SK-N-SH (cell line): ENCODE data around the gene DCAF17. TPM values are rescaled to one million over a fixed set of nuclear protein-coding genes. Genes with fewer than 3 reads are reported as not detected.

Experiments
- CTCF ChIA-PET: fragments of 300-600, 350-600 bp; formaldehyde crosslinking; extraction: SDS; loops from one replicate; lab custom pipeline; 2021; lab: Yijun Ruan, JAX
- POLR2A ChIA-PET: fragments of 350-600 bp; sonication (Branson Sonifier 250); formaldehyde crosslinking; extraction: SDS; loops from one replicate; lab custom pipeline; 2020; ENCODE audit warnings: antibody characterized with exemption, inconsistent platforms; lab: Yijun Ruan, JAX
- DNase-seq: peaks from one replicate; pipeline ENCODE4 v3.0.0; 2012
- H2AFZ ChIP-seq: fragments of 200-600 bp; sonication (generic); 2 replicates; pipeline ENCODE4 v1.8.1; 2016; ENCODE audit warnings: antibody characterized with exemption, mild to moderate bottlenecking, low read depth
- H3F3A ChIP-seq: fragments of 200-600 bp; sonication (generic); replicated peaks from 2 replicates; pipeline ENCODE3; 2016; ENCODE audit warnings: antibody characterized with exemption, mild to moderate bottlenecking; ENCODE audit not compliant: insufficient read depth
- H3K27ac ChIP-seq, 2 experiments: fragments of 200-500 bp in 1 of 2; fragments of 200-600 bp in 1 of 2; sonication (Bioruptor generic) in 1 of 2; sonication (generic), shearing (Covaris generic) in 1 of 2; 2 replicates each; pipeline versions ENCODE4 v1.5.1 to v1.6.1; 2014 to 2016; ENCODE audit warnings: low read depth in 2 of 2, inconsistent platforms in 1 of 2, low read length in 1 of 2, mild to moderate bottlenecking in 1 of 2, mixed read lengths in 1 of 2
- H3K27me3 ChIP-seq: fragments of 200-600 bp; sonication (generic), shearing (Covaris generic); 2 replicates; pipeline ENCODE4 v1.6.1; 2016; ENCODE audit warnings: mixed run types; ENCODE audit not compliant: insufficient read depth
- H3K36me3 ChIP-seq, 2 experiments: fragments of 200-500 bp in 1 of 2; fragments of 200-600 bp in 1 of 2; sonication (Bioruptor generic) in 1 of 2; sonication (generic) in 1 of 2; replicated peaks in 1 of 2; 2 replicates each; pipeline versions ENCODE3 to v1.5.1; 2014 to 2016; ENCODE audit warnings: low read length in 1 of 2, mild to moderate bottlenecking in 1 of 2; ENCODE audit not compliant: insufficient read depth in 2 of 2, control insufficient read depth in 1 of 2
- H3K4me1 ChIP-seq, 2 experiments: fragments of 200-500 bp in 1 of 2; fragments of 200-600 bp in 1 of 2; sonication (Bioruptor generic) in 1 of 2; sonication (generic), shearing (Covaris generic) in 1 of 2; 2 replicates each; pipeline versions ENCODE4 v1.5.1 to v1.6.1; 2014 to 2016; ENCODE audit warnings: low read depth in 1 of 2, low read length in 1 of 2, mixed run types in 1 of 2; ENCODE audit not compliant: insufficient read depth in 2 of 2, control insufficient read depth in 1 of 2
- H3K4me2 ChIP-seq: fragments of 200-600 bp; sonication (generic), shearing (Covaris generic); 2 replicates; pipeline ENCODE4 v1.6.1; 2017; ENCODE audit warnings: mixed run types
- H3K4me3 ChIP-seq, 2 experiments: fragments of 200-500 bp in 1 of 2; fragments of 200-600 bp in 1 of 2; sonication (Bioruptor generic) in 1 of 2; sonication (generic), shearing (Covaris generic) in 1 of 2; 2 replicates each; pipeline versions ENCODE4 v1.5.1 to v1.8.1; 2014 to 2016; ENCODE audit warnings: low read depth in 2 of 2, inconsistent platforms in 1 of 2, low read length in 1 of 2, mild to moderate bottlenecking in 1 of 2, mixed read lengths in 1 of 2, moderate library complexity in 1 of 2
- H3K79me2 ChIP-seq: fragments of 200-600 bp; sonication (generic); 2 replicates; pipeline ENCODE4 v1.8.1; 2017; ENCODE audit warnings: mild to moderate bottlenecking; ENCODE audit not compliant: insufficient read depth
- H3K9ac ChIP-seq: fragments of 200-600 bp; sonication (generic); 2 replicates; pipeline ENCODE4 v1.6.1; 2017; ENCODE audit warnings: mixed run types
- H3K9me2 ChIP-seq: fragments of 200-600 bp; sonication (generic); 2 replicates; pipeline ENCODE4 v1.6.1; 2017; ENCODE audit warnings: mixed run types
- H3K9me3 ChIP-seq: fragments of 200-600 bp; sonication (generic); 2 replicates; pipeline ENCODE4 v1.6.1; 2017; ENCODE audit warnings: mixed run types, mild to moderate bottlenecking, moderate library complexity
- H4K20me1 ChIP-seq: fragments of 200-600 bp; sonication (generic); 2 replicates; pipeline ENCODE4 v1.6.1; 2017; ENCODE audit warnings: mild to moderate bottlenecking, mixed run types; ENCODE audit not compliant: insufficient read depth
- CHD2 ChIP-seq: fragments of 150-350 bp; IDR thresholded peaks from 2 replicates; pipeline ENCODE4 v1.6.1; 2018; ENCODE audit warnings: low read length; ENCODE audit not compliant: partially characterized antibody
- CTCF ChIP-seq: fragments of 200-600 bp; sonication (generic); IDR thresholded peaks from 2 replicates; pipeline ENCODE4 v1.6.1; 2017; ENCODE audit warnings: antibody characterized with exemption, mild to moderate bottlenecking, moderate library complexity
- ELF1 ChIP-seq: IDR thresholded peaks from 2 replicates; pipeline ENCODE4 v1.4.0; 2012
- EP300 ChIP-seq, 2 experiments: IDR thresholded peaks; 2 replicates each; pipeline versions ENCODE4 v1.4.0 to v1.6.1; 2012; ENCODE audit warnings: borderline replicate concordance in 1 of 2, low read depth in 1 of 2, low read length in 1 of 2
- EZH2phosphoT487 ChIP-seq: fragments of 200-600 bp; sonication (generic); IDR thresholded peaks from 2 replicates; pipeline ENCODE4 v1.6.1; 2017; ENCODE audit warnings: low read depth, mixed run types, mild to moderate bottlenecking, antibody characterized with exemption, moderate library complexity, borderline replicate concordance
- FOSL2 ChIP-seq: IDR thresholded peaks from 2 replicates; pipeline ENCODE4 v1.4.0; 2012; ENCODE audit warnings: low read depth, mild to moderate bottlenecking, moderate library complexity, borderline replicate concordance
- FOXJ3 ChIP-seq: sonication (generic); formaldehyde crosslinking; IDR thresholded peaks from 2 replicates; pipeline ENCODE4 v1.5.1; 2020; ENCODE audit warnings: mild to moderate bottlenecking, missing genetic modification reagents
- FOXM1 ChIP-seq: IDR thresholded peaks from 2 replicates; pipeline ENCODE4 v1.4.0; 2012; ENCODE audit warnings: low read depth, mild to moderate bottlenecking
- JUND ChIP-seq: IDR thresholded peaks from 2 replicates; pipeline ENCODE4 v1.4.0; 2012
- MXI1 ChIP-seq: IDR thresholded peaks from 2 replicates; pipeline ENCODE4 v1.6.1; 2012; ENCODE audit warnings: mild to moderate bottlenecking, low read depth, low read length, improper control_type of control experiment
- NFIC ChIP-seq: IDR thresholded peaks from 2 replicates; pipeline ENCODE4 v1.4.0; 2012; ENCODE audit warnings: borderline replicate concordance
- PBX3 ChIP-seq: IDR thresholded peaks from 2 replicates; pipeline ENCODE4; 2012
- RCOR1 ChIP-seq: fragments of 150-350 bp; IDR thresholded peaks from 2 replicates; pipeline ENCODE4 v1.6.1; 2017; ENCODE audit warnings: antibody characterized with exemption, low read length
- RFX5 ChIP-seq: IDR thresholded peaks from 2 replicates; pipeline ENCODE4 v1.6.1; 2012; ENCODE audit warnings: mild to moderate bottlenecking, improper control_type of control experiment, low read length
- RXRA ChIP-seq: IDR thresholded peaks from 2 replicates; pipeline ENCODE4 v1.4.0; 2012; ENCODE audit warnings: low read depth, mild to moderate bottlenecking, borderline replicate concordance
- SMC3 ChIP-seq: IDR thresholded peaks from 2 replicates; pipeline ENCODE4 v1.6.1; 2012; ENCODE audit warnings: low read depth, low read length, improper control_type of control experiment
- TAF1 ChIP-seq: IDR thresholded peaks from 2 replicates; pipeline ENCODE4 v1.6.1; 2012; ENCODE audit warnings: low read depth, mild to moderate bottlenecking, low read length, moderate library complexity, borderline replicate concordance
- TCF12 ChIP-seq: IDR thresholded peaks from 2 replicates; pipeline ENCODE4 v1.4.0; 2012
- TEAD4 ChIP-seq: IDR thresholded peaks from 2 replicates; pipeline ENCODE4 v1.4.0; 2012; ENCODE audit warnings: mild to moderate bottlenecking, borderline replicate concordance; ENCODE audit not compliant: insufficient read depth
- USF1 ChIP-seq: IDR thresholded peaks from 2 replicates; pipeline ENCODE4 v1.4.0; 2012; ENCODE audit warnings: low read depth, borderline replicate concordance
- WGBS: methylation state at CpG from one replicate; pipeline ENCODE4 v1.1.6; 2017; ENCODE audit warnings: low lambda C conversion rate; 5-methylcytosine and 5-hydroxymethylcytosine counted together
- polyA plus RNA-seq, 3 experiments: library from polyadenylated mRNA; depleted of rRNA; stranded (reverse); fragments of >200 nt; gene quantifications; 2 replicates each; pipeline ENCODE4 v1.2.3, GENCODE V29; 2012
- TF ChIP-seq, protein P1 (sequence below): fragments of 150-350 bp; IDR thresholded peaks from 2 replicates; pipeline ENCODE4 v1.6.1; 2017; ENCODE audit warnings: antibody characterized with exemption, low read length, low read depth, borderline replicate concordance
- TF ChIP-seq, protein P2 (sequence below): fragments of 150-350 bp; IDR thresholded peaks from 2 replicates; pipeline ENCODE4 v1.6.1; 2016; ENCODE audit warnings: mild to moderate bottlenecking, low read depth, low read length

DCAF17 gene
- polyA plus RNA-seq, 1 of the 3 experiments (the other 2 are of a cell fraction) = 4.9 TPM

DNA sequence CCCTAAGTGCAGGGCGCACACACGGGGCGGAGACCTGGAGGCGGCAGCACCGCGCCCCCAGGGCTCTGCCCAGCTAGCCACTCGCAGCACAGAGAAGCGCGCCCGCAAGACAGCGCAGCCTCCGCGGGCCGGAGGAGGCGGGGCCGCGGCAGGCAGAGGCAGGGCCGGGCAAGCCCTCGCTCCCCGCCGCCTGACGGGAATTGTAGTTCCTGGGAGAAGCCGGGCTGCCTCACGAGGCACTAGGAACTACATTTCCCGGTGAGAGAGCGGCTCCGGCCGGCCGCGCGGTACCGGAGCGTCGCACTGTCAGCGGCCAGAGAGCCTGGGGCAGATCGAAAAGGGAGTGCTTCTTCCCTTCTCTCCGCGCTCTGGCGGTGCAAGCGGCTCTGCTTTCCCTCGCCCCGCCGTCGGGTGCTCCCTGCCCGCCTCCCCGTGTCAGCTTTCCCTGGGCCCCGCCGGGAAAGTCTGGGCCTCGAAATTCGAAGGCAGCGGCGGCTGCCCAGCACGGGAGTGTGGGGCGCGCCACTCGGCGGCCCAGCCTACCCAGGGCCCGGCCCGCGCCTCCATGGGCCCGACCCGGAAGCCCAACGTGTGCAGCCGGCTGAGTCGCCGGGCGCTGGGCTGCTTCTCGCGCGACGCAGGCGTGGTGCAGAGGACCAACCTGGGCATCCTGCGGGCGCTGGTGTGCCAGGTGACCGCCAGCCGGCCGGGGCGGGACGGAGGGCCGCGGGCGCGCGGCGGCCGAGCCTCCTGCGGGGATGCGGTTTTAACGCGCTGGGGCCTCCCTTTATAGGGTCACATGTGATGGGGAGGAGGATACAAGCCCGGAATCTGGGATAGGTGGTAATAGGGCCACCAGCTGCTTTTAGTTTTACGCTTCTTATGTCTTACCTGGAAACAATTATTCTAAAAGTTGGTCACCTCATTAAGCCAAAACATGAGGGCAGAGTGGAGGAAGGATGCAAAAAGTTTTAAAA, at the start of gene DCAF17 (continued):
- TF ChIP-seq PBX3 (no peak), RCOR1 (no peak), RXRA (no peak), CHD2 (peak; percentile 94), RFX5 (no peak), TEAD4 (0 out of 2 replicates have a peak, but pooled peaks have one; percentile 30), TCF12 (no peak), ELF1 (no peak; the same call in 1 of the 2 replicates), MXI1 (peak; percentile 60), EZH2phosphoT487 (no peak), FOXJ3 (no peak), TAF1 (0 out of 2 replicates have a peak, but pooled peaks have one; percentile 42), EP300 (IDR thresholded peaks at IDR 0.05; ENCODE audit: borderline replicate concordance in 1 of 2, low read depth in 1 of 2, low read length in 1 of 2) (no peak), NFIC (no peak)
- TF ChIP-seq, protein P1, sequence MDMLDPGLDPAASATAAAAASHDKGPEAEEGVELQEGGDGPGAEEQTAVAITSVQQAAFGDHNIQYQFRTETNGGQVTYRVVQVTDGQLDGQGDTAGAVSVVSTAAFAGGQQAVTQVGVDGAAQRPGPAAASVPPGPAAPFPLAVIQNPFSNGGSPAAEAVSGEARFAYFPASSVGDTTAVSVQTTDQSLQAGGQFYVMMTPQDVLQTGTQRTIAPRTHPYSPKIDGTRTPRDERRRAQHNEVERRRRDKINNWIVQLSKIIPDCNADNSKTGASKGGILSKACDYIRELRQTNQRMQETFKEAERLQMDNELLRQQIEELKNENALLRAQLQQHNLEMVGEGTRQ = no peak

DNA sequence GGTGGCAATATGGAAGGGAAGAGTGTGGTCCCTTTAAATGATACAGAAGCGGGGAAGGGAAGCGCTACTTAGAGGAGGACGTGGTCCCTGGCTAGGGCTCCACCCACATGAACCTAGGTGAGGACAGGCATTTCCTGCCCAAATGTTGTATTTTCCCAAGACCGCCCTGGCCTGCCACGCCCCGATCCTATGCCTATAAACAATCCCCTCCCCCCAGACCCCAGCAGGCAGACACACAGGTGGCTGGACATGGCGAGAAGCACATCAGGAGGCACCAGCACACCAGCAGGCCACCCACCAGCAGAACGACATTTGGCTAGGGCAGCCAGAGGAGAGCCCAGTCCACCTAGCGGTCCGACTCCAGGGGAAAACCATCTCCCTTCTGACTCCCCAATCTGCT, 47.4 kb upstream of the DCAF17 start:
- H3K9me2 ChIP-seq = no peaks in the 10 kb centered on the region
- H3K4me3 ChIP-seq = no peak overlapping the region
- H3K27ac ChIP-seq = no peak overlapping the region
- DNase-seq = no peak
- H4K20me1 ChIP-seq = no peaks in the 10 kb centered on the region
- no peak overlapping the region for H3K9ac ChIP-seq
- H3K4me1 ChIP-seq = peaks cover 0 to 10% of the 10 kb centered on the region in 2 experiments; a peak in 2 of 4 replicates
- H3K9me3 ChIP-seq = no peaks in the 10 kb centered on the region
- WGBS = 96% methylated on average over 8 of the region's 10 CpGs
- ChIA-PET CTCF (interaction anchor here (1.3 kb wide), 1 partner anchor 15 kb away, joined by 3 read pairs; no protein-coding TSS in a partner anchor), POLR2A (no interaction called here)
- H3K79me2 ChIP-seq = peaks cover 8% of the 10 kb centered on the region; the same call in 1 of the 2 replicates
- H3K36me3 ChIP-seq = no peaks in the 10 kb centered on the region
- no peaks in the 10 kb centered on the region for H3K27me3 ChIP-seq
- H3K4me2 ChIP-seq = no peak overlapping the region
- no peak overlapping the region for H2AFZ ChIP-seq
- H3F3A ChIP-seq = peaks cover 17% of the 10 kb centered on the region
- TF ChIP-seq EZH2phosphoT487 = no peak
- no peak for TF ChIP-seq MXI1
- TF ChIP-seq, protein P2, sequence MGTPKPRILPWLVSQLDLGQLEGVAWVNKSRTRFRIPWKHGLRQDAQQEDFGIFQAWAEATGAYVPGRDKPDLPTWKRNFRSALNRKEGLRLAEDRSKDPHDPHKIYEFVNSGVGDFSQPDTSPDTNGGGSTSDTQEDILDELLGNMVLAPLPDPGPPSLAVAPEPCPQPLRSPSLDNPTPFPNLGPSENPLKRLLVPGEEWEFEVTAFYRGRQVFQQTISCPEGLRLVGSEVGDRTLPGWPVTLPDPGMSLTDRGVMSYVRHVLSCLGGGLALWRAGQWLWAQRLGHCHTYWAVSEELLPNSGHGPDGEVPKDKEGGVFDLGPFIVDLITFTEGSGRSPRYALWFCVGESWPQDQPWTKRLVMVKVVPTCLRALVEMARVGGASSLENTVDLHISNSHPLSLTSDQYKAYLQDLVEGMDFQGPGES = no peak
- TF ChIP-seq TAF1 = no peak
- no peak for TF ChIP-seq FOXJ3
- no peak for TF ChIP-seq EP300 (IDR thresholded peaks at IDR 0.05; ENCODE audit: borderline replicate concordance in 1 of 2, low read depth in 1 of 2, low read length in 1 of 2)
- no peak for TF ChIP-seq SMC3
- TF ChIP-seq CTCF = no peak
- TF ChIP-seq PBX3 = no peak
- no peak for TF ChIP-seq RXRA
- no peak for TF ChIP-seq RFX5
- no peak for TF ChIP-seq FOSL2
- no peak for TF ChIP-seq USF1
- TF ChIP-seq JUND = no peak
- no peak for TF ChIP-seq FOXM1
